CD14-positive monocyte (primary cell): ENCODE results near the gene KRT6C. TPM values are rescaled to one million over a fixed set of nuclear protein-coding genes. Genes with fewer than 3 reads are reported as not detected.

Source experiments
- DNase-seq, 3 donors: peaks; one replicate each; pipeline ENCODE4 v3.0.0-alpha.2; 2011 to 2022
- H2AFZ ChIP-seq: 2 replicates; pipeline ENCODE4 v1.6.0; 2012; ENCODE audit warnings: mild to moderate bottlenecking, low read depth, low read length, inconsistent platforms; ENCODE audit not compliant: insufficient read depth, poor library complexity, severe bottlenecking
- H3K27ac ChIP-seq, 2 donors: 1 replicate in 1 of 2; 2 replicates in 1 of 2; pipeline ENCODE4 v1.5.1; 2012 to 2013; ENCODE audit warnings: low read length in 2 of 2, control low read depth in 1 of 2, inconsistent platforms in 1 of 2, low read depth in 1 of 2, mild to moderate bottlenecking in 1 of 2
- H3K27me3 ChIP-seq, 2 donors: one replicate each; pipeline versions ENCODE4 v1.6.0 to v1.6.1; 2011 to 2013; ENCODE audit warnings: low read length in 2 of 2; ENCODE audit not compliant: control insufficient read depth in 2 of 2, insufficient read depth in 2 of 2
- H3K36me3 ChIP-seq, 2 donors: replicated peaks in 1 of 2; 1 replicate in 1 of 2; 2 replicates in 1 of 2; pipeline versions ENCODE4 v1.5.1 to v1.6.1; 2012 to 2013; ENCODE audit warnings: low read length in 2 of 2, control low read depth in 1 of 2, inconsistent platforms in 1 of 2, mild to moderate bottlenecking in 1 of 2; ENCODE audit not compliant: insufficient read depth in 2 of 2, control insufficient read depth in 1 of 2
- H3K4me1 ChIP-seq, 2 donors: 1 replicate in 1 of 2; 2 replicates in 1 of 2; pipeline versions ENCODE4 v1.5.1 to v1.6.1; 2012 to 2013; ENCODE audit warnings: low read length in 2 of 2, control low read depth in 1 of 2, inconsistent platforms in 1 of 2, mild to moderate bottlenecking in 1 of 2, moderate library complexity in 1 of 2; ENCODE audit not compliant: insufficient read depth in 2 of 2, control insufficient read depth in 1 of 2
- H3K4me2 ChIP-seq: replicated peaks from 2 replicates; pipeline ENCODE3; 2012; ENCODE audit warnings: low read length, moderate library complexity, mild to moderate bottlenecking; ENCODE audit not compliant: poor library complexity, severe bottlenecking; ENCODE audit errors: extremely low read depth
- H3K4me3 ChIP-seq, 3 experiments: fragments of 200-600 bp in 1 of 3; sonication (generic) in 1 of 3; replicated peaks in 1 of 3; 1 replicate in 2 of 3; 2 replicates in 1 of 3; pipeline ENCODE4 v1.5.1; 2011 to 2013; ENCODE audit warnings: low read length in 3 of 3, mild to moderate bottlenecking in 3 of 3, control low read depth in 2 of 3, low read depth in 2 of 3, inconsistent platforms in 1 of 3, moderate library complexity in 1 of 3
- H3K79me2 ChIP-seq: 2 replicates; pipeline ENCODE4 v1.6.0; 2012; ENCODE audit warnings: mild to moderate bottlenecking, control low read depth, inconsistent platforms, low read length, moderate library complexity; ENCODE audit not compliant: insufficient read depth
- H3K9ac ChIP-seq: 2 replicates; pipeline ENCODE4 v1.6.0; 2017; ENCODE audit warnings: low read length, mild to moderate bottlenecking; ENCODE audit not compliant: insufficient read depth, poor library complexity, severe bottlenecking
- H3K9me3 ChIP-seq, 2 donors: replicated peaks in 1 of 2; 1 replicate in 1 of 2; 2 replicates in 1 of 2; pipeline versions ENCODE4 v1.5.1 to v1.6.1; 2012 to 2013; ENCODE audit warnings: low read length in 2 of 2, control low read depth in 1 of 2; ENCODE audit not compliant: control insufficient read depth in 1 of 2, insufficient read depth in 1 of 2
- H4K20me1 ChIP-seq: 2 replicates; pipeline ENCODE4 v1.6.0; 2012; ENCODE audit warnings: mild to moderate bottlenecking, low read length, control low read depth, moderate library complexity; ENCODE audit not compliant: insufficient read depth
- H3K27ac Mint-ChIP-seq, 7 donors: one replicate each; pipeline ENCODE4 v1.8.0; 2020; ENCODE audit warnings: mild to moderate bottlenecking in 7 of 7, mixed read lengths in 7 of 7, moderate library complexity in 6 of 7, inconsistent platforms in 2 of 7
- H3K27me3 Mint-ChIP-seq, 3 donors: one replicate each; pipeline ENCODE4 v1.8.0; 2021 to 2022; ENCODE audit warnings: low read depth in 3 of 3, mild to moderate bottlenecking in 3 of 3, mixed read lengths in 3 of 3, moderate library complexity in 3 of 3, inconsistent platforms in 1 of 3
- H3K36me3 Mint-ChIP-seq, 2 donors: one replicate each; pipeline ENCODE4 v1.8.0; 2020; ENCODE audit warnings: mixed read lengths in 2 of 2, inconsistent platforms in 1 of 2, mild to moderate bottlenecking in 1 of 2
- H3K4me1 Mint-ChIP-seq: one replicate; pipeline ENCODE4 v1.8.0; 2020; ENCODE audit warnings: mild to moderate bottlenecking, mixed read lengths
- H3K4me3 Mint-ChIP-seq, 2 donors: one replicate each; pipeline ENCODE4 v1.8.0; 2020; ENCODE audit warnings: mild to moderate bottlenecking in 2 of 2, mixed read lengths in 2 of 2, moderate library complexity in 1 of 2
- H3K9me3 Mint-ChIP-seq, 7 donors: one replicate each; pipeline ENCODE4 v1.8.0; 2020 to 2022; ENCODE audit warnings: mixed read lengths in 7 of 7, mild to moderate bottlenecking in 6 of 7, moderate library complexity in 6 of 7, inconsistent platforms in 2 of 7
- WGBS: methylation state at CpG from one replicate; pipeline ENCODE4 v1.1.5; 2013; ENCODE audit warnings: missing lambda C conversion rate; ENCODE audit not compliant: insufficient coverage; 5-methylcytosine and 5-hydroxymethylcytosine counted together
- intact Hi-C, 2 donors: fragments of 100-400 bp; cut with micrococcal nuclease; formaldehyde crosslinking; loops; one replicate each; pipeline versions ENCODE4 v1.15.0 to v1.15.1; 2023
- polyA plus RNA-seq, 3 donors: library from polyadenylated mRNA; depleted of rRNA in 1 of 3; unstranded in 2 of 3; stranded (reverse) in 1 of 3; fragments of 300-500 nt in 2 of 3; fragments of >200 nt in 1 of 3; fragmentation: Illumina TruSeq in 2 of 3; gene quantifications; 1 replicate in 2 of 3; 2 replicates in 1 of 3; pipeline ENCODE4 v1.2.3, GENCODE V29; 2012 to 2021
- TF ChIP-seq, protein P1 (sequence below): fragments of 200-600 bp; IDR thresholded peaks from one replicate; pipeline ENCODE4 v1.8.0; 2022; ENCODE audit warnings: antibody characterized with exemption, mild to moderate bottlenecking

The KRT6C gene
- polyA plus RNA-seq, 3 donors, result not detected

DNA sequence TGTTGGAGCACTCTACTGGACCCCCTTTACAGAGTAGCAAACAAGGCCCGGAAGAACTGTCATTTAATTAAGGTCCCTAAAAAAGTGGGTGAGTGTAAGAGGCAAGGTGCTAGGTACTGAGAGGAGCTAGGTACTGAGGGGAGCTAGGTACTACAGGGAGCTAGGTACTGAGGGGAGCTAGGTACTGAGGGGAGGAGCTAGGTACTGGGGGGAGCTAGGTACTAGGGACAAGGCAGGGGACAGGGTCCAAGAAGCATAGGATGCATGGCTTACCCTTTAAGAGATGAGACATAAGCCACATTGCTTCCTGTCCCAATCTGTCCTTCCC, 41.7 kb upstream of the KRT6C start:
- Mint-ChIP-seq H3K4me3 (no peak overlapping the region), H3K9me3 (peaks cover 5 to 13% (median 7%) of the 10 kb centered on the region in 7 donors), H3K27ac (no peak overlapping the region), H3K4me1 (no peaks in the 10 kb centered on the region), H3K27me3 (peaks cover 10 to 11% (median 10%) of the 10 kb centered on the region in 3 donors), H3K36me3 (no peaks in the 10 kb centered on the region)
- Histone ChIP-seq H3K9me3 (peaks cover 0 to 8% of the 10 kb centered on the region in 2 donors), H4K20me1 (no peaks in the 10 kb centered on the region), H2AFZ (no peak overlapping the region), H3K4me3 (no peak overlapping the region), H3K27ac (no peak overlapping the region), H3K9ac (no peak overlapping the region), H3K79me2 (no peaks in the 10 kb centered on the region), H3K36me3 (no peaks in the 10 kb centered on the region), H3K27me3 (no peaks in the 10 kb centered on the region), H3K4me2 (no peak overlapping the region), H3K4me1 (no peaks in the 10 kb centered on the region)
- no CpG with 5 or more reads among the region's 1 CpG for WGBS
- intact Hi-C loops, result no loop called here
- TF ChIP-seq, protein P1, sequence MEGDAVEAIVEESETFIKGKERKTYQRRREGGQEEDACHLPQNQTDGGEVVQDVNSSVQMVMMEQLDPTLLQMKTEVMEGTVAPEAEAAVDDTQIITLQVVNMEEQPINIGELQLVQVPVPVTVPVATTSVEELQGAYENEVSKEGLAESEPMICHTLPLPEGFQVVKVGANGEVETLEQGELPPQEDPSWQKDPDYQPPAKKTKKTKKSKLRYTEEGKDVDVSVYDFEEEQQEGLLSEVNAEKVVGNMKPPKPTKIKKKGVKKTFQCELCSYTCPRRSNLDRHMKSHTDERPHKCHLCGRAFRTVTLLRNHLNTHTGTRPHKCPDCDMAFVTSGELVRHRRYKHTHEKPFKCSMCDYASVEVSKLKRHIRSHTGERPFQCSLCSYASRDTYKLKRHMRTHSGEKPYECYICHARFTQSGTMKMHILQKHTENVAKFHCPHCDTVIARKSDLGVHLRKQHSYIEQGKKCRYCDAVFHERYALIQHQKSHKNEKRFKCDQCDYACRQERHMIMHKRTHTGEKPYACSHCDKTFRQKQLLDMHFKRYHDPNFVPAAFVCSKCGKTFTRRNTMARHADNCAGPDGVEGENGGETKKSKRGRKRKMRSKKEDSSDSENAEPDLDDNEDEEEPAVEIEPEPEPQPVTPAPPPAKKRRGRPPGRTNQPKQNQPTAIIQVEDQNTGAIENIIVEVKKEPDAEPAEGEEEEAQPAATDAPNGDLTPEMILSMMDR, result no peak
- DNase-seq, result no peak

DNA sequence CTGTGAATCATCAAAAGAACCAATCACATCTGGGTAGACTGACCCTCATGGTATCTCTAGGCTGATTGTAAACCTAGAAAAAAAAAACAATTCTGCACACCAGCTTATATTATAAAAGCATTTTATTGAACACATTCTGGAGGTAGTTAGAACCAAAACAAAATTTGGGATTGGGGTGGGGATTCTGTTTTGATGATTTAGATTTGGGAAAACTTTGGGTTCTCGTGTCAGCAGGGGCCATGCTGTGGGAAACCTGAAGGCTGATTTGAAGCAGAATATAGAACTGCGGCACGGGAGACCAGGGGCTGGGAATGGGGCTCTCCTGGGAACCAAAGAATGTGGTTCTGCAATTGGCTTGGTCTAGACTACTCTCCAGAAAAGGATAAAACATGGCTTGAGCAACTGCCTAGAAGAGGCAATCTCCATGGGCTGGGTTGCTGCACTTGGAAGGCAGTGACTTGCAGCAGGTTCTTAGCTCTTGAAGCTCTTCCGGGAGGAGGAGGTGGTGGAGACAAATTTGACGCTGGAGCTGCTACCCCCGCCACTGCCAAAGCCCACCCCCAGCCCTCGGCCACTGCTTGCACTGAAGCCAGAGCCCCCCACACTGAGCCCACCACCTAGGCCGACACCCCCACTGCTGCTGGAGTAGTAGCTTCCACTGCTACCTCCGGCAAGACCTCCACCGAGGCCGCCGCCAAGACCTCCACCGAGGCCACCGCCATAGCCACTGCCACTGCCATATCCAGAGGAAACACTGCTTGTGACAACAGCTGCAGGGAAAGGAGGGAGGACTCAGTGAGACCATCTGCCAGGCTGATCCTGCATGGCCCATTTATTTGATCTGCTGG, 41.1 kb upstream of the KRT6C start:
- Histone ChIP-seq H3K79me2 (no peaks in the 10 kb centered on the region), H3K36me3 (no peaks in the 10 kb centered on the region), H3K27me3 (no peaks in the 10 kb centered on the region), H3K4me1 (no peaks in the 10 kb centered on the region), H3K9me3 (peaks cover 0 to 8% of the 10 kb centered on the region in 2 donors), H2AFZ (no peak overlapping the region), H3K9ac (no peak overlapping the region), H3K27ac (no peak overlapping the region), H3K4me3 (no peak overlapping the region), H4K20me1 (no peaks in the 10 kb centered on the region), H3K4me2 (no peak overlapping the region)
- no peak overlapping the region for H3K4me3 Mint-ChIP-seq
- H3K27me3 Mint-ChIP-seq, result peaks cover 8 to 11% (median 10%) of the 10 kb centered on the region in 3 donors
- TF ChIP-seq, protein P1, result no peak
- intact Hi-C loops, result no loop called here
- H3K36me3 Mint-ChIP-seq, result no peaks in the 10 kb centered on the region
- H3K4me1 Mint-ChIP-seq, result no peaks in the 10 kb centered on the region
- H3K9me3 Mint-ChIP-seq, result peaks cover 5 to 14% (median 9%) of the 10 kb centered on the region in 7 donors
- no peak overlapping the region for H3K27ac Mint-ChIP-seq
- no peak for DNase-seq
- 95% methylated on average over 10 of the region's 14 CpGs for WGBS
